ENCODE results near the gene INPPL1. TPM values are rescaled to one million over a fixed set of nuclear protein-coding genes. Genes with fewer than 3 reads are reported as not detected.

INPPL1 gene
- total and polyA plus RNA-seq, 4 donors, result 66.3 to 199 (median 91.6) TPM

- H3K27me3 ChIP-seq (ENCODE audit: control insufficient read depth in 3 of 3, insufficient read depth in 3 of 3, low read length in 2 of 3), result no peaks in the 10 kb centered on the region
- no peak overlapping the region for H3K4me3 ChIP-seq
- peak overlapping the region in 1 of 2 donors; percentile 49 for H3K27ac ChIP-seq (ENCODE audit: low read depth in 1 of 2, low read length in 1 of 2)
- H3K36me3 ChIP-seq (ENCODE audit: control insufficient read depth in 4 of 4, insufficient read depth in 4 of 4, low read length in 4 of 4), result no peaks in the 10 kb centered on the region
- ATAC-seq (ENCODE audit: insufficient read depth, low FRiP score) (peak; percentile 49), DNase-seq (peak; percentile 92 to 98 (median 96))
- 54 to 85% methylated on average over 3 of the region's 3 CpGs for WGBS, 2 donors
- H3K9ac ChIP-seq (ENCODE audit: insufficient read depth in 1 of 2, low read length in 2 of 2), result peak overlapping the region in 1 of 2 donors; percentile 8
- no peaks in the 10 kb centered on the region for H3K9me3 ChIP-seq (ENCODE audit: control insufficient read depth in 4 of 4, insufficient read depth in 3 of 4, low read length in 3 of 4)
- peaks cover 0 to 28% (median 23%) of the 10 kb centered on the region in 5 donors for H3K4me1 ChIP-seq (ENCODE audit: control insufficient read depth in 5 of 5, insufficient read depth in 5 of 5, low read length in 5 of 5)
- no peak for TF ChIP-seq CTCF (IDR thresholded peaks at IDR 0.05; ENCODE audit: control extremely low read depth, extremely low read depth)
These were observed 34.9 kb upstream of the INPPL1 start for GRCh38 chr11:72189455-72190250.

- Histone ChIP-seq H3K4me3 (no peak overlapping the region), H3K27ac (ENCODE audit: low read depth in 1 of 2, low read length in 1 of 2) (peak overlapping the region in 1 of 2 donors; percentile 64), H3K4me1 (ENCODE audit: control insufficient read depth in 5 of 5, insufficient read depth in 5 of 5, low read length in 5 of 5) (peaks cover 0 to 28% (median 23%) of the 10 kb centered on the region in 5 donors), H3K9me3 (ENCODE audit: control insufficient read depth in 4 of 4, insufficient read depth in 3 of 4, low read length in 3 of 4) (no peaks in the 10 kb centered on the region), H3K27me3 (ENCODE audit: control insufficient read depth in 3 of 3, insufficient read depth in 3 of 3, low read length in 2 of 3) (no peaks in the 10 kb centered on the region), H3K9ac (ENCODE audit: insufficient read depth in 1 of 2, low read length in 2 of 2) (no peak overlapping the region), H3K36me3 (ENCODE audit: control insufficient read depth in 4 of 4, insufficient read depth in 4 of 4, low read length in 4 of 4) (no peaks in the 10 kb centered on the region)
- DNase-seq (peak in 1 of 3 donors; percentile 21), ATAC-seq (ENCODE audit: insufficient read depth, low FRiP score) (no peak)
- no peak for TF ChIP-seq CTCF (IDR thresholded peaks at IDR 0.05; ENCODE audit: control extremely low read depth, extremely low read depth)
- WGBS, 2 donors, result 73 to 82% methylated on average over 5 of the region's 5 CpGs
These were observed 33.9 kb upstream of the INPPL1 start for GRCh38 chr11:72190631-72191071.

GRCh38 chr11:72191961-72192381, 32.6 kb upstream of the INPPL1 start, which contains the start of gene FOLR1:
Gene FOLR1, plus strand, starts transcription at chr11:72192140. Its CDS starts 34 bp downstream, at chr11:72192174.
- Histone ChIP-seq H3K9ac (ENCODE audit: insufficient read depth in 1 of 2, low read length in 2 of 2) (no peak within 1 kb of the TSS), H3K36me3 (ENCODE audit: control insufficient read depth in 4 of 4, insufficient read depth in 4 of 4, low read length in 4 of 4) (no peaks in the 10 kb centered on the region), H3K27me3 (ENCODE audit: control insufficient read depth in 3 of 3, insufficient read depth in 3 of 3, low read length in 2 of 3) (no peaks in the 10 kb centered on the region), H3K9me3 (ENCODE audit: control insufficient read depth in 4 of 4, insufficient read depth in 3 of 4, low read length in 3 of 4) (no peaks in the 10 kb centered on the region), H3K27ac (ENCODE audit: low read depth in 1 of 2, low read length in 1 of 2) (peak within 1 kb of the TSS in 1 of 2 donors; percentile 64), H3K4me3 (peak within 1 kb of the TSS; percentile 1), H3K4me1 (ENCODE audit: control insufficient read depth in 5 of 5, insufficient read depth in 5 of 5, low read length in 5 of 5) (peaks cover 0 to 28% (median 23%) of the 10 kb centered on the region in 5 donors)
- 56 to 86% methylated on average over 5 of the region's 5 CpGs for WGBS, 2 donors
- TF ChIP-seq CTCF (IDR thresholded peaks at IDR 0.05; ENCODE audit: control extremely low read depth, extremely low read depth), result no peak
- peak; percentile 79 for ATAC-seq (ENCODE audit: insufficient read depth, low FRiP score)
- DNase-seq, result no peak

Data from lung (tissue), 12 donors.